GM21737 (cell line): ENCODE measurements around the gene TOP3A.

Experiments
- ATAC-seq: cut with Tn5 transposase; IDR thresholded peaks from one replicate; pipeline ENCODE4 v1.9.1; 2021; ENCODE audit warnings: mild to moderate bottlenecking, moderate library complexity; ENCODE audit not compliant: unreplicated experiment

The TOP3A gene

DNA sequence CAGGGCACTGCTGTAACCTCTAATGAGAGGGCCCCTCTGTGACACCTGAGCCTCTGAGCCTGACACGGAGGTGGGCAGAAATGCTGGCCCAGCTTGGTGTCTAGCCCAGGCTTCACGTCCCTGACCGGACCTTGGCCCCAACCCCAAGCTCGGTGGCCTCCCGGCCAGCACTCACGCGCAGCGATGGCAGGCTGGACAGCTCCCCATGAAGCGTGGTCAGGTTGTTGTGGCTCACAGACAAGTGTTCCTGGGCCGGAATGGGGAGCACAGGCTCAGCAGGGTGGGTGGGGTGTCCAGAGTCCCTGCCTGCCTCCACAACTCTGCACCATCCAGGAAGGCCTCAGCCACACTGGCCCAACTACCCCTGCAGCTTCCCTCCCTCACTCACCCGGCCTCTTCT is 58.4 kb downstream of the TOP3A start:
- no peak for ATAC-seq

DNA sequence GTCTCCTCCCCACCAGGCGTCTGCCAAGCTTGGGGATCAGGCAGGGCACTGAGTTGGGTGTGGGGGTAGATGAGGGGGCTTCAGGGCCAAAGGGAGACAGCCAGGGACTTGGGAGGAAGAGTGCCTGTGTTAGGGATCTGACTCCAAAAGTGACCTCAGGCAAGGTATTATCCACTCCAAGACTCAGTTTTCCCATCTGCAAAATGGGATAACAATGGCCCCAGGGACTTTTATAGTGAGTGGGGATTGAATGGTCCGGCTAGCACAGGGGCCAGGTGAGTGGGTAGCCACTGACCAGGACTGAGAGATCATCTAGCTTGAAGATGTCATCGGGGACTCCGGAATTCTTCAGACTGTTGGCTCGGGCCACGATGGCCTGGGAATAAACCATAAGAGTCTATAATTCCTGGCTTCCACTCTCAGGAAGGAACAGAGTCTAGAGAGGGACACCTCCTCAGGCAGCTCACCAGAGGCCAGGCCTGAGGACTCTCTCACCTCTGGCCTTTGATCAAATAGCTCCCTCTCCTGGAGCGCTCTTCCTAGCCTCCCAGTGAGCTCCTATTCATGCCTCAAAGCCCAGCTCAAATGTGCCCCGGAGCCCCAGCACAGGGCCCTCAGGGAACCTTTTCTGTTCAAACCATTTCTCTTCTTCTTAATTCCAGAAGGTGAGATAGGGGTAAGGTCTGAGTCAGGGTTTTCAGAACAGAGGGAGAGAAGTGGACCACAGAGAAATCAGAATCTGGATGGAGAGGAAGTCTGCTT is 59.7 kb downstream of the TOP3A start:
- no peak for ATAC-seq

DNA sequence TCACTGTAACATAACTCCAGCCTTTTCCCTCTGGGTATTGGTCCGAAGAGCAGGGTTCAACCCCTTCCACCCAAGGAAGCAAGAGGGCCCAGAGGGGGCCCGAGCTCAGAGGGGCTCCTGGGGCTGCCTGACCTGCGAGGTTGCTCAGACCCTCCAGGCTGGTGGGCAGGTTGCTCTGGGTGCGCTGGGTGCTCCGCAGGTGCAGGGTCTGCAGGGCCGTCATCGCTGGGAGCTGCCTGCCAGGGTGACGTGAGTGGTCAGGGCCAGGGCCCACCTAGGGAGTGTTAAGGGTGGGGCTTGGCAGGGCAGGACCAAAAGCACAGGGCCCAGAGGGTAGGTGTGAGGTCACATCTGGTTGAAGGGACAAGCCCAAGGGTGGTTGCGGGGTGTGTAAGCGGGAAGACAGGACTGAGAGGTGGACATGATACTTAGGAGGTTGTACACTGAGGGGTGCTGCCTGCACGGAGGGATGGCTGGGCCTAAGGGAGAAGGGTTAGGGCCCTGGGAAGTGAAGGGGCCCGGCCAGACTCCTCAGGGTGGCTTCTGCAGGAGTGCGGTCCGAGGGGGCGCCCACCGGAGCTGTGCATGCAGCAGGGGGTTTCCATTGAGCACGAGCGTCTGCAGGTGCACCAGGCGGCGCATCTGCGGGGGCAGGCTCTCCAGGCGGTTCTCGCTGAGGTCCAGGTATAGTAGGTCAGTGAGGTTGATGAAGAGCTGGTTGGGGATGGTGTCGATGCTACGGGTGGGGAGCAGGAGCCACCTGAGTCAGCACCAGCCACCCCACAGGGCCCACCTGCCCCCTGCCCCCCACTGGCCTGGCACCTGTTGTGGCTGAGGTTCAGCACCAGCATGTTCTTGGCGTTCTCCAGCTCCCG is 60.6 kb downstream of the TOP3A start:
- no peak for ATAC-seq

DNA sequence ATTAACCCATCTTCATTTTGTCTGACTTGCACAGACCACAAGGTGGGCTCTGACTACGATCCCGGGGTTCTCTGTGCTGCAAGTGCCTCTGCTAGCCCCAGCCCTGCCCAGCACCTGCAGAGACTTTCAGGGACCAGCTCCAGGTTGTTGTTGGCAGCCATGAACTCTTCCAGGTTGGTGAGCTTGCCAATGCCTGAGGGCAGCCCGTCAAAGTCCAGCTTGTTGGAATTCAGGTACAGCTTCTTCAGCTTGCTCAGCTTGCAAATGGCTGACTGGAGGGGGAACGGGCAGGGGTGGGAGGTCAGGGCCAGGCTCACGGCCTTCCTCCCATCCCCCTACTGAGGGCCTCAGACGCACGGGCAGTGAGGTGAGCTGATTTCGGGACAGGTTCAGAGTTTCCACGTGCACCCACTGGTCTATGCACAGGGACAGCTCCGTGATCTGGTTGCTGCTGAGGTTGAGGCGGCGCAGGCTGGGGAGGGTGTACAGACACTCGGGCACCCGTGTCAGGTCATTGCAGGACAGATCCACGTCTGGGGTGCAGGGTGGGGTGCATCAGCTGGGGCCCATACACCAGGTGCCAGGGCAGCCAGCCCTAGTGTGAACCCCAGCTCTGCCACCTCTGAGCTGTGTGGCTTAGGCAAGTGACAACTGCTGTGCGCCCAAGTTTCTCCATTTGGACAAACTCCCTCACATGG is 61.5 kb downstream of the TOP3A start:
- ATAC-seq = no peak

DNA sequence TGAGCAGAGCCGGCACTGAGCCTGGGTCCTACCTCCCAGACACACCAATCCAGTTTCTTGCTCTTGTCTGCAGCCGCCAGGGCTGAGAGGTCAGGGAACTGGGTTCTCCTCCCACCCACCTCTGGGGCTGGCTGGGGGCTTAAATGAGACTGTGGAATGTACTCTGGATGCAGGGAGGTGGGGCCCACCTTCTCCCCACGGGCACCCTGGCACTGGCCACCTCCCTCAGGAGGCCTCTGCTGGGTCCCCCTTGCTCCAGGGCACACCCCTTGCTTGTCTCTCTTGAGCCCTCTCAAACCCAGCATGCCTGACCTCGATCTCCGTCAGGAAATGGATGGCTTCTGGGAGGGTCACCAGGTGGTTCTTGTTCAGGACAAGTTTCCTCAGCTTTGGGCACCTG is 62.6 kb downstream of the TOP3A start:
- no peak for ATAC-seq

DNA sequence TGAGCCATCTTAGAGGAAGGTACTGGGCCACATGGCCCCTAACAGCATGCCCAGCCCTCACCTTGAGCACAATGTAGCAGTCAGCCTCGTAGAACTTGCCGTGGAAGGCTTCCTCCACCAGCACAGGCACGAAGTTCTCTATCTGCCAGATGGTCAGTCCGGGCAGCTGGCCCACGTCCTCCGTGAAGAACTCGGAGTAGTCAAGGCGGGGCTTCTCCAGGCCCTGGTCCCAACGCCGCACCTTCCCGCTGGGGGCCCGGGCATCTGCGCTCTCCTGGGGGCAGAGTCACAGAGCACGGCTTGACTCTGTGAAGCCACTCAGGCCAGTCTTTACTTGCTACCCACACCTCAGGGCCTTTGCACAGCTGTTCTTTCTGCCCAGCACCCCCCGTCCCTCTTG is 63.6 kb downstream of the TOP3A start:
- ATAC-seq = no peak

DNA sequence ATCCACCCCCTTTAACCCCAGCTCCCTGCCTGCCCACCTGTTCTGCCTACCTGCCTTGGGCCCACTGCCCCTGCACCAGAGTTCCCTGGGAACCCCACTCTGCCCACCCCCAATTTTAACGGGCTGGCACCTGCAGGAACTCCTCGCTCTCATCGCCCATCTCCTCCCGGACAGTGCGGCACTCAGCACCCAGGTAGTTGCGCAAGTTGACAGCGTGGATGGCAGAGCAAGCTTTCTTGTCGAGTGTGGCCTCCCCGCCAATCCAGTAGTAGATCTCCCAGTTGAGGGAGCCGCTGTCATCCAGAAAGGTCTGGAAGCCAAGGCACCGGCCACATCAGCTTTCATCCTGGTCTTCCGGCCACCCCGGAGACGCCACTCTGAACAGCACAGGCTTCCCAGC is 64.1 kb downstream of the TOP3A start:
- no peak for ATAC-seq

DNA sequence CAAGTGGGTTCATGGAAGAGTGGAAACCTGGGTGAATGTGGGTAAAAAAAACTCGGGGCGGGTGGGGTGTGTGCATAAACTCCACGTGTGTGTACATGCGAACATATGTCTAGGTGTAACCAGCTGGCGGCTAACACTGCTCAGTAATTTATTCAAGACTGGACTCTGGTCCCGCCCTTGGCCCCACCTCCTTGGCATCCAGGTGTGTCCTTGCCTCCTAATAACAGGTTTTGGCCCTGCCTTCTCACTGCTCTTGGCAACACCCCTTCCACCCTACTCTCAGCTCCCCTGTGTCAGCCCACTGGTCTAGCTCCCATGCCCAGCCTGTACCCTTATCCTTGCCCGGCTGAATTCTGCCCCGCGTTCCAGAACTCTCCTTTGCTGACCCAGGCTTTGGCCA is 64.5 kb downstream of the TOP3A start:
- ATAC-seq = no peak

DNA sequence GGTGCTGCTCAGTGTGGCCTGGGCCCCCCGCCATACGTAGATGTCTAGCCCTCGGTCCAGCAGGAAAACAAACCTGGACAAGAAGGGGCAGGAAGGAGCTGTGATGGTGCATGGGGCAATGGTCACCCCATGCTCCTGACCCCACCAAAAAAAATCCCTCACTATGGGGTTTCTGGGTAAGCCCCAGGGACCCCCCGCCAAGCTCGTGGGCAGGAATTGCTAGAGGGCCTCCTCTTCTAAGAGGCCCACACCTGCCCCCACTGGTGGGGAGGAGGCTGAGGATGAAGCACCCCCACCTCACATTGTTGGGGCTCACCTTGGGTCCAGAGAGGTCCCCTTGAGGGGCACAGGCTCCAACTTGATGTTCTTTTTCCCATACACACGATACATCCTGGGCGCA is 66.0 kb downstream of the TOP3A start:
- no peak for ATAC-seq

DNA sequence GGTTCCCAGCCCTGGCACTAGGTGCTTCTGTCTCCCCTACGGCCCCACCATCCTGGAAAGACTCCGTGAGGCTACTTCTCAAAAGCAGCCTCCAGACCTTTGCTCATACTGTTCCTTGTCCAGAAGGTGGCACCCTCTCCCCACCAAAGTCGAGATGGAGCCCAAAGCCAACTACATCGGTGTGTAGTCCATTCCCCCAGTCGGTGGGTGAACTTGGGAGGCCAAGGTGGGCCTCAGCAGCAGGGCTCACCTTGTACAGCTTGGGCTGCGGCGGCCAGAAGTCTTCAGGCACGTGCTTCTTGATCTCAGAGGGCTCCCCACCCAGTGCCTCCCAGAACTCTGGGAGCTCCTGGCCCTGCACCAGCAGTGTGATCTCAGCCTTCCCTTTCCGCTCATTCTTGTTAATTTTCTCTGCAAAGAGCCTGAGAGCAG is 66.5 kb downstream of the TOP3A start:
- ATAC-seq = no peak

DNA sequence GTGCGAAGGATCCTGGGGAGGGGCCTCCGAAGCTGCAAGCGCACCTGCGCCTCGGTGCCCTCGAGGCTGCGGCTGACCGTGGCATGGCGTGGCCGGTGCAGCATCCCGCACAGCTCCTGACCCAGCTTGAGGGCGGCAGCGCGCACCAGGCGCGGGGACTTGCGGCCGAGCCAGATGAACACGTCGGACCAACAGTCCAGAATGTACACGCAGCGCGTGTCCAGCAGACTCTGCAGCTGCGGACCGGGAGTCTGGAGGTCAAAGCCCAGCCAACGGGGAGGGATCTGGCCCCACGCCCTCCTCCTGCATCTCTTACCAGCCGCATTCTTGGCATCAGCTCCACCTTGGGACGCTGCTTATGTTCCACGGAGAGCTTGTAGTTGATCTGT is 67.2 kb downstream of the TOP3A start:
- no peak for ATAC-seq

DNA sequence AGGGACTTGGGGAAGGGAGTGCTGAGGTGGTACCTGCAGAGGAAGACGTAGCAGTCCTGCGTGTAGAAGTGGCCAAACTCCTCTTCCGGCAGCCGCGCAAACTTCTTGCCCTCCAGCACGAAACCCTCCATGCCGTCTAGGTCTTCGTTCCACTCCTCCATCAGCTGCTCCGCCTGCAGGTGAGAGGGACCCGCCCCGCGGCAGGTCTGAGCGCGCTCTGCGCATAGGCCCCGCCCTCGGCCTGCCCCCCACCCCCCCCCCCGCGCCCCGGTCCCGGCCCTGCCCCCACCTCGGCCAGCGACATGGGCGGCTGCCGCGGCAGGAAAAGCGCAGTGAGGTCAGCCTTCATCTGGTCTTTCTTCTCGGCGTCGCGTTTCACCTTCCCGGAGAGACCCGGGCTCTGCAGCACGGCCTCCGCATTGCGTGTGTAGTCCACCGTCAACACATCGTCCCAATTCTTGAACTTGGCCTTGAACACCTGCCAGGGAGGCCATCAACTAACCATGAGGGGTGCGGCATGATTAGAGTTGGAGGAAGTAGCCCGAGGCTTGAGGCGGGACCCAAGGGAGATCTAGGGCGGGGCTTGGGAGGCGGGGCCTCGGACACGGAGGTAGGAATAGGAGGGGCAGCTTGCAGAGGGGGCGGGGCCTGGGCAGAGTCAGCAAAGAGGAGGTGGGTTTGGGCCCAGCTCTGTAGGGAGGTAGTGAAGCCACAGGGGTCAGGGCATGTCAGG is 67.7 kb downstream of the TOP3A start:
- ATAC-seq = no peak

DNA sequence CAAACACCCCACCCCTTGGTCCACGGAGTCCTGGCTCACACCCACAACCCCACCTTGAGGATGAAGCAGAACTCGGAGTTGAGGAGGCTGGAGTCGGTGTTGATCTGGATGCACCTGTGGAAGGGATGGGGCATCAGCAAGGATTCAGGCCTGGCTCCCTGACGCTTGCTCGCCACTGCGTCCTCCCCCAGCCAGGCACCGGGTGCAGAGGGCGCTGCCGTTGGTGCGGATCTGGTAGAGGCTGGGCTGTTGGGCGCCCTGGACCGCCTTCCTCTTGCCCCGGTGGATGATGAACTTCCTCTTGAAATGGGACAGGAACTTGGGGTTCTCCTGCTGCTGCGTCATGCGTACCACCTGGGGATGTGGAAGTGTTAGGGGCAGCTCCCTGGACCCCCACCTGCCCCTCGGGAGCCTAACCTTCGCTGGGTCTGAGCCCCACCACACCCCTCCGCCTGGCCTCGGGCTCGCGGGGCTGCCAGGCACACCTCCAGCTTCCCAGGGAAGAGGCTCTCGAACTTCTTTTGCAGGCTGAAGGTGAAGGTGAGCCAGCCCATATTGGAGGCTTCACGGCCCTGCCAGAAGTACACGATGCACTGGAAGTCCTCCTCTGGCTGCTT is 68.6 kb downstream of the TOP3A start:
- no peak for ATAC-seq

DNA sequence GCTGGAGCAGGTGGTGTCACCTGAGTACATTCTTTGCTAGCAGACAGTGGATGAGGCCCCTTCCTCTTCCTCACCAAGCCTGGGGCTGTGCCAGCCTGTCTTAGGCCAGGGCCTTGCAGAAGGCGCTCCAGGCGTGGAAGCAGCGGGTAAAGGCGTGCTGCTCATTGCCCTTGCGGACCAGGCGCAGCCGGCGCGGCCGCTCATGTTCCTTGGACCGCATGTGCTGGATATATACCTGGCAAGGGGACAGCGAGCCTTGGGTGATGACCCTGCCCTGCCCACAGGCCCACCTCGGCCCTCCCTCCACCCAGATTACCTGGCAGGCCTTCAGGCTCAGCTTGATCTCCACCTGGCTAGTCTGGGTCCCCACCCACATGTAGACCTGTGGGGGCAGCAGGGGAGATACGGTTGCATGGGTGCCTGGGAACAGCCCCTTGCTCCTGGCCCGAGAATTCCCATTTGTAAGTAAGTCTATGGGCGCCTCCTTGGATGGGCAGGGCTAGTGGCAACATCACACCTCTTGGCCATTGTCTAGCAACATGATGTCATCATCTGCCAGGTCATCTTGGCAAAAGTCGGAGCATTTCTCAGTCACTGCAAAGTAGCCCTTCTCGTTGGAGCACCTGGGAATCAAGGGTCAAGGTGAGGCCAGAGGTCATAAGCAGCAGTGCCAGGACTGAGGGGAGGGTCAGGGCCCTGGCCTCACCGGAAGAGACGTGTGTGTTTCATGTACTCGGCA is 69.6 kb downstream of the TOP3A start:
- ATAC-seq = no peak

DNA sequence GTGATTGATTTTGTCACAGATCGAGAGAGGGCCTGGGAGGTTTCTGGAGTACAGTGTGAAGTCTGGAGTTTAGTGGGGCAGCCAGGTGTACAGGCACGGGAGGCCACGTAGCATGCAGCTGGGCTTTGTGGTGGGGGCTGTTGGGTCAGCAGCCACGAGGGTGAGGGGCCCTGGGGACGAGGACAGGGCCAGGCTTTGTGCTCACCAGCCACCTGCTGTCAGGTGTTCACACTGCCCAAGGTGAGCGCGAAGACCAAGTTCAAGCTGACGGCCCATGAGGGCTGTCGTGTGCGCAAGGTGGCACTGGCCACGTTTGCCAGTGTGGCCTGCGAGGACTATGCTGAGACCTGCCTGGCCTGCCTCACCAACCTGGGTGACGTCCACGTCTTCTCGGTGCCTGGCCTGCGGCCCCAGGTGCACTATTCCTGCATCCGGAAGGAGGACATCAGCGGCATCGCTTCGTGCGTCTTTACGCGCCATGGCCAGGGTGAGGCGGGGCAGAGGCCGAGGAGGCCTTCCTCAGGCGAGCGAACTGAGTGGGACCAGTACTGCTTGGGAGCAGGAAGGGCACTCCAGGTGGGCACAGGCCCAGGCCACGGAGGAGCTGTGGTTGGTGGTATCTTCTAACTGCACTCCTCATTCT is 73.4 kb downstream of the TOP3A start:
- no peak for ATAC-seq

DNA sequence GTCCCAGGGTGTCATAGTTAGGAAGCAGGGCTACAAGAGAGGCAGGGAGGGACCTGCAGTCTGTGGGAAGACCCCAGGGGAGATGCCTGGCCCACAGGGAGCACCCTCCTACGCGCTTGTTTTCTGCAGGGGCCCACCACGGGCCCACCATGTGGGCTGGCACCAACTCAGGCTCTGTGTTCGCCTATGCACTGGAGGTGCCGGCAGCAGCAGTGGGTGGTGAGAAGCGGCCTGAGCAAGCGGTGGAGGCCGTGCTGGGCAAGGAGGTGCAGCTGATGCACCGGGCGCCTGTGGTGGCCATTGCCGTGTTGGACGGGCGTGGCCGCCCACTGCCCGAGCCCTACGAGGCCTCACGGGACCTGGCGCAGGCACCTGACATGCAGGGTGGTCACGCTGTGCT is 74.3 kb downstream of the TOP3A start:
- ATAC-seq = no peak

DNA sequence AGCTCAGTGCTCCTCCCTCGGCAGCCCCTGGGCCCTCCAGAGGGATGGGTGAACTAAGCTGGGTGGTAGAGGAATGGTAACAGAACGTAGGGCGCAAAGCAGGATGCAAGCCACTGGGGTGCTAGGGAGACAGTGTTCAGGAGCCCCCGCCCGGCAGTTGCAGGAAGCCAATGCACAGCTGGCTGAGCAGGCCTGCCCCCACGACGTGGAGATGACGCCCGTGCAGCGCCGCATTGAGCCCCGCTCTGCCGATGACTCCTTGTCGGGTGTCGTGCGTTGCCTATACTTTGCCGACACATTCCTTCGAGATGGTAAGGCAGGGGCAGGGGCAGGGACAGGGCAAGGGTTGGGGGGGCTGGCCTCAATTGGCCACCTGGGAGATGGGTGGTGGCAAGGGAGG is 76.5 kb downstream of the TOP3A start:
- ATAC-seq = no peak

DNA sequence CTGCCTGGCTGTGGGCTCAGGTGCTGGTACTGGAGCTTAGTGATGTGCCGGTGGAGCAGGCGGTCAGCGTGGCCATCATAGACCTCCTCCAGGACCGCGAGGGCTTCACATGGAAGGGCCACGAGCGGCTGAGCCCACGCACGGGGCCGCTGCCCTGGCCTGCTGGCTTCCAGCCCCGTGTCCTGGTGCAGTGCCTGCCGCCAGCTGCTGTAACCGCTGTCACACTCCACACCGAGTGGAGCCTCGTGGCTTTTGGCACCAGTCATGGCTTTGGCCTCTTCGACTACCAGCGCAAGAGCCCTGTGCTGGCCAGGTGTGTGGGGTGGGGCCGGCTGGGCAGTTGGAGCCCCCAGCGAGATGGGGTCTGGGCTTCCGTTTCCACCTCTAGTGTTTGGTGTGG is 77.3 kb downstream of the TOP3A start:
- ATAC-seq = no peak

DNA sequence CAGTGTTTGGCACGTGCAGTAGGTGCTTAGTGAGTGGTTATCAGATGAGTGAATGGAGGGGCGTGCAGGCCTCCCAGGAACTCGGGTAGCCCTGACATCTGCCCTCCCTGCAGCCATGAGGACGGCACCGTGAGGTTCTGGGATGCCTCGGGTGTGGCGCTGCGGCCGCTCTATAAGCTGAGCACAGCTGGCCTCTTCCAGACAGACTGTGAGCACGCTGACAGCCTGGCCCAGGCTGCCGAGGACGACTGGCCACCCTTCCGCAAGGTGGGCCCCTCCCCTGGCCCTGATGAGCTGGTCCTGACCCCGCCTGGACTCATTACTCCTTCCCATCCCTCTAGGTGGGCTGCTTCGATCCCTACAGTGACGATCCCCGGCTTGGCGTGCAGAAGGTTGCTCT is 78.3 kb downstream of the TOP3A start:
- no peak for ATAC-seq
